GM23338 (cell line): ENCODE measurements around the gene ZNF283. TPM values are rescaled to one million over a fixed set of nuclear protein-coding genes. Genes with fewer than 3 reads are reported as not detected.

Experiments used
- ATAC-seq: fragments of 200-7000 bp; cut with Tn5 transposase; 3 replicates; pipeline ENCODE4 v1.9.1; 2020
- DNase-seq: peaks from one replicate; pipeline ENCODE4 v3.0.0-alpha.2; 2015; ENCODE audit warnings: low spot score
- H2AFZ ChIP-seq: fragments of 200-600 bp; sonication (generic); 2 replicates; pipeline ENCODE4 v1.8.0; 2016; ENCODE audit warnings: antibody characterized with exemption, mild to moderate bottlenecking, moderate library complexity
- H3F3A ChIP-seq: fragments of 200-600 bp; sonication (generic); replicated peaks from 2 replicates; pipeline ENCODE4 v1.8.0; 2017; ENCODE audit warnings: antibody characterized with exemption, mixed run types, low read depth
- H3K27ac ChIP-seq: fragments of 200-600 bp; sonication (generic); 2 replicates; pipeline ENCODE4 v1.6.1; 2016; ENCODE audit warnings: low read depth
- H3K27me3 ChIP-seq: fragments of 200-600 bp; sonication (generic); 2 replicates; pipeline ENCODE4 v1.8.0; 2016; ENCODE audit warnings: mild to moderate bottlenecking, mixed run types, moderate library complexity; ENCODE audit not compliant: insufficient read depth
- H3K36me3 ChIP-seq: fragments of 200-600 bp; sonication (generic); 2 replicates; pipeline ENCODE4 v1.8.0; 2016; ENCODE audit warnings: mild to moderate bottlenecking; ENCODE audit not compliant: insufficient read depth
- H3K4me1 ChIP-seq: fragments of 200-600 bp; sonication (generic); 2 replicates; pipeline ENCODE4 v1.8.0; 2016; ENCODE audit warnings: mild to moderate bottlenecking, moderate library complexity; ENCODE audit not compliant: insufficient read depth
- H3K4me2 ChIP-seq: fragments of 200-600 bp; sonication (generic); 2 replicates; pipeline ENCODE4 v1.7.1; 2017; ENCODE audit warnings: mixed run types
- H3K4me3 ChIP-seq: fragments of 200-600 bp; sonication (generic); 2 replicates; pipeline ENCODE4 v1.6.1; 2016; ENCODE audit warnings: mixed run types
- H3K79me2 ChIP-seq: fragments of 200-600 bp; sonication (generic); replicated peaks from 2 replicates; pipeline ENCODE4 v1.8.0; 2017; ENCODE audit warnings: mild to moderate bottlenecking; ENCODE audit not compliant: insufficient read depth
- H3K9me2 ChIP-seq: fragments of 200-600 bp; sonication (generic); 2 replicates; pipeline ENCODE4 v1.8.0; 2017; ENCODE audit not compliant: insufficient read depth
- H4K20me1 ChIP-seq: fragments of 200-600 bp; sonication (generic); replicated peaks from 2 replicates; pipeline ENCODE4 v1.8.0; 2017; ENCODE audit warnings: mild to moderate bottlenecking; ENCODE audit not compliant: insufficient read depth
- H3K27ac Mint-ChIP-seq: 2 replicates; pipeline ENCODE4 v1.8.0; 2020; ENCODE audit warnings: inconsistent platforms, mild to moderate bottlenecking, moderate library complexity, mixed read lengths
- H3K27me3 Mint-ChIP-seq: 3 replicates; pipeline ENCODE4 v1.8.0; 2022; ENCODE audit warnings: low read depth, mild to moderate bottlenecking, moderate library complexity, mixed read lengths, inconsistent platforms; ENCODE audit not compliant: insufficient read depth, poor library complexity
- H3K36me3 Mint-ChIP-seq: 3 replicates; pipeline ENCODE4 v1.8.0; 2021; ENCODE audit warnings: low read depth, mild to moderate bottlenecking, inconsistent platforms, moderate library complexity, mixed read lengths
- H3K4me1 Mint-ChIP-seq: 3 replicates; pipeline ENCODE4 v1.8.0; 2020; ENCODE audit warnings: mild to moderate bottlenecking, inconsistent platforms, mixed read lengths
- H3K4me3 Mint-ChIP-seq: 3 replicates; pipeline ENCODE4 v1.8.0; 2021; ENCODE audit warnings: moderate library complexity, mild to moderate bottlenecking, inconsistent platforms, mixed read lengths
- H3K9me3 Mint-ChIP-seq: 3 replicates; pipeline ENCODE4 v1.8.0; 2020; ENCODE audit warnings: moderate library complexity, mild to moderate bottlenecking, inconsistent platforms, mixed read lengths
- CREB1 ChIP-seq: fragments of 250-450 bp; sonication (Bioruptor Pico); IDR thresholded peaks from 2 replicates; pipeline ENCODE4 v1.5.0; 2020; ENCODE audit warnings: low read depth, mild to moderate bottlenecking, moderate library complexity
- CTCF ChIP-seq, 2 experiments: fragments of 200-600 bp in 1 of 2; sonication (generic) in 1 of 2; conservative IDR thresholded peaks; 2 replicates each; pipeline versions ENCODE4 v1.5.1 to v1.6.1; 2016 to 2017; ENCODE audit warnings: antibody characterized with exemption in 2 of 2, low read depth in 2 of 2, mild to moderate bottlenecking in 2 of 2, moderate library complexity in 1 of 2
- ETS1 ChIP-seq: IDR thresholded peaks from 2 replicates; pipeline ENCODE4 v1.6.1; 2016; ENCODE audit warnings: antibody characterized with exemption
- EZH2 ChIP-seq: fragments of 200-600 bp; sonication (generic); IDR thresholded peaks from one replicate; pipeline ENCODE4 v1.8.0; 2017; ENCODE audit warnings: antibody characterized with exemption, mild to moderate bottlenecking, low read depth; ENCODE audit not compliant: unreplicated experiment
- EZH2phosphoT487 ChIP-seq: fragments of 200-600 bp; sonication (generic); IDR thresholded peaks from one replicate; pipeline ENCODE4 v1.8.1; 2018; ENCODE audit warnings: antibody characterized with exemption; ENCODE audit not compliant: unreplicated experiment
- JUNB ChIP-seq: IDR thresholded peaks from one replicate; pipeline ENCODE4 v1.6.1; 2016; ENCODE audit warnings: antibody characterized with exemption; ENCODE audit not compliant: unreplicated experiment
- NANOG ChIP-seq: IDR thresholded peaks from 2 replicates; pipeline ENCODE4 v1.6.1; 2016; ENCODE audit warnings: antibody characterized with exemption, borderline replicate concordance
- POLR2AphosphoS5 ChIP-seq: IDR thresholded peaks from 2 replicates; pipeline ENCODE4 v1.6.1; 2016; ENCODE audit warnings: antibody characterized with exemption, low read depth
- REST ChIP-seq: IDR thresholded peaks from one replicate; pipeline ENCODE4 v1.6.1; 2018; ENCODE audit warnings: antibody characterized with exemption; ENCODE audit not compliant: unreplicated experiment
- STAT1 ChIP-seq: IDR thresholded peaks from one replicate; pipeline ENCODE4 v1.6.1; 2016; ENCODE audit warnings: antibody characterized with exemption; ENCODE audit not compliant: unreplicated experiment
- ZNF114 ChIP-seq: fragments of 250-450 bp; sonication (Bioruptor Pico); IDR thresholded peaks from 2 replicates; pipeline ENCODE4 v1.5.0; 2020; ENCODE audit warnings: mild to moderate bottlenecking, moderate library complexity
- ZNF331 ChIP-seq: fragments of 250-450 bp; sonication (Bioruptor Pico); IDR thresholded peaks from 2 replicates; pipeline ENCODE4 v1.5.0; 2020; ENCODE audit warnings: low read depth, mild to moderate bottlenecking, moderate library complexity
- ZNF462 ChIP-seq: fragments of 250-450 bp; sonication (Bioruptor Pico); IDR thresholded peaks from 2 replicates; pipeline ENCODE4 v1.5.0; 2020; ENCODE audit warnings: mild to moderate bottlenecking, moderate library complexity
- polyA plus RNA-seq: library from polyadenylated mRNA; unstranded; fragments of >200 nt; fragmentation: Nextera tagmentation; extraction: Ambion mirVana; gene quantifications from 2 replicates; pipeline ENCODE4 v1.2.1, GENCODE V29; 2016
- total RNA-seq: library from RNA; depleted of rRNA; stranded (reverse); fragments of >200 nt; shearing (Covaris generic); gene quantifications from 2 replicates; pipeline ENCODE4 v1.2.3, GENCODE V29; 2014

ZNF283 gene
- total and polyA plus RNA-seq, 2 experiments from 2014 or later = 3.1 to 12.0 TPM

GRCh38 chr19:43807651-43808050, 19.5 kb upstream of the ZNF283 start:
- H3K27ac ChIP-seq = no peak overlapping the region
- no peaks in the 10 kb centered on the region for H3K4me1 ChIP-seq
- no peaks in the 10 kb centered on the region for H3F3A ChIP-seq
- no peak overlapping the region for H3K4me2 ChIP-seq
- H3K27ac Mint-ChIP-seq = no peak overlapping the region
- H3K27me3 Mint-ChIP-seq = peaks cover 13% of the 10 kb centered on the region
- no peaks in the 10 kb centered on the region; the same call in 2 of the 3 replicates for H3K9me3 Mint-ChIP-seq
- H3K4me1 Mint-ChIP-seq = no peaks in the 10 kb centered on the region; the same call in 2 of the 3 replicates
- no peaks in the 10 kb centered on the region for H3K36me3 ChIP-seq
- H3K9me2 ChIP-seq = 0 out of 2 replicates have a peak, but pooled peaks cover 4% of the 10 kb centered on the region
- no peak overlapping the region for H3K4me3 Mint-ChIP-seq
- no peaks in the 10 kb centered on the region for H3K36me3 Mint-ChIP-seq
- no peaks in the 10 kb centered on the region for H3K27me3 ChIP-seq
- ATAC-seq (no peak), DNase-seq (no peak)
- no peaks in the 10 kb centered on the region for H3K79me2 ChIP-seq
- no peak overlapping the region for H2AFZ ChIP-seq
- TF ChIP-seq JUNB = no peak
- no peak for TF ChIP-seq ETS1
- TF ChIP-seq REST = no peak
- TF ChIP-seq EZH2 = no peak
- no peak for TF ChIP-seq STAT1
- no peak for TF ChIP-seq NANOG
- TF ChIP-seq ZNF462 = no peak
- no peak for TF ChIP-seq CTCF (conservative IDR thresholded peaks at IDR 0.05; ENCODE audit: low read depth in 2 of 2)
- no peak for TF ChIP-seq ZNF331 (CRISPR knock-in tag)
- no peak for TF ChIP-seq EZH2phosphoT487
- no peak for TF ChIP-seq POLR2AphosphoS5
- TF ChIP-seq CREB1 (CRISPR knock-in tag) = no peak
- no peak for TF ChIP-seq ZNF114
- no peak overlapping the region for H3K4me3 ChIP-seq
- H4K20me1 ChIP-seq = no peaks in the 10 kb centered on the region
